Kidney (tissue), 14 donors: ENCODE results near the gene SERPINA7. TPM values are rescaled to one million over a fixed set of nuclear protein-coding genes. Genes with fewer than 3 reads are reported as not detected.
"Not testable (repeated sequence)": the region's sequence is repeated elsewhere in the genome, so short reads cannot be mapped to it uniquely, and the experiment has no call there.

Source experiments
- DNase-seq, 5 donors: peaks; one replicate each; pipeline ENCODE4 v3.0.0-alpha.2; 2013 to 2020
- FAIRE-seq: peaks from 2 replicates; lab custom pipeline; 2012; peaks lifted over from hg19 to GRCh38; lab: Jason Lieb, UNC
- H3K27ac ChIP-seq, 2 donors: one replicate each; pipeline ENCODE4 v1.7.0; 2013; ENCODE audit warnings: low read depth in 2 of 2, low read length in 2 of 2, inconsistent platforms in 1 of 2
- H3K27me3 ChIP-seq: one replicate; pipeline ENCODE4 v1.7.1; 2013; ENCODE audit warnings: low read length, inconsistent platforms; ENCODE audit not compliant: control insufficient read depth, insufficient read depth
- H3K36me3 ChIP-seq, 3 donors: one replicate each; pipeline versions ENCODE4 v1.7.0 to v1.7.1; 2013; ENCODE audit warnings: low read length in 3 of 3, control low read depth in 1 of 3, inconsistent platforms in 1 of 3; ENCODE audit not compliant: insufficient read depth in 3 of 3, control insufficient read depth in 2 of 3
- H3K4me1 ChIP-seq, 3 donors: one replicate each; pipeline versions ENCODE4 v1.7.0 to v1.7.1; 2013; ENCODE audit warnings: low read length in 3 of 3, inconsistent platforms in 1 of 3, low read depth in 1 of 3; ENCODE audit not compliant: control insufficient read depth in 2 of 3, insufficient read depth in 2 of 3
- H3K4me3 ChIP-seq, 3 donors: one replicate each; pipeline versions ENCODE4 v1.7.0 to v1.8.1; 2013; ENCODE audit warnings: low read length in 3 of 3, control low read depth in 1 of 3, inconsistent platforms in 1 of 3
- H3K9ac ChIP-seq, 3 donors: one replicate each; pipeline versions ENCODE4 v1.7.0 to v1.7.1; 2013; ENCODE audit warnings: low read length in 3 of 3, control low read depth in 1 of 3, inconsistent platforms in 1 of 3
- H3K9me3 ChIP-seq, 3 donors: one replicate each; pipeline versions ENCODE4 v1.7.0 to v1.7.1; 2013; ENCODE audit warnings: low read length in 3 of 3, control low read depth in 1 of 3, inconsistent platforms in 1 of 3; ENCODE audit not compliant: control insufficient read depth in 2 of 3, insufficient read depth in 1 of 3
- intact Hi-C: fragments of 100-400 bp; cut with DNase I; formaldehyde crosslinking; loops from one replicate; pipeline ENCODE4 v1.11.1; 2022
- polyA plus RNA-seq: library from polyadenylated mRNA; stranded (reverse); fragments of 350-450 nt; fragmentation: Illumina TruSeq; extraction: RNeasy Lipid Tissue Mini Kit (QIAGEN cat#74804); gene quantifications from one replicate; pipeline ENCODE4 v1.2.3, GENCODE V29; 2014; ENCODE audit warnings: low read depth, low replicate concordance; ENCODE audit not compliant: insufficient read depth
- total RNA-seq: library from RNA; stranded (reverse); fragmentation: NEBNext Ultra II Directional; extraction: Animal tissue kit (Norgen Biotek cat#: 25700); gene quantifications from one replicate; pipeline ENCODE4 v1.2.1, GENCODE V29; 2021
- TF ChIP-seq, protein P1 (sequence below): IDR thresholded peaks from 3 replicates; pipeline ENCODE4 v1.5.1; 2012; ENCODE audit warnings: mild to moderate bottlenecking, moderate library complexity, borderline replicate concordance; ENCODE audit not compliant: insufficient read depth; ENCODE audit errors: extremely low read depth
- donor health status: control.
- donor health status: control.
- donor health status: control.
- donor health status: control.
- donor health status: control.
- donor health status: DM: yes; HTN: yes; CAD: no.
- donor health status: Normal renal cell carcinoma (clear cell type).

Gene SERPINA7
- total and polyA plus RNA-seq, 2 donors from 2014 or later: 1.2 TPM; not detected in 1

DNA sequence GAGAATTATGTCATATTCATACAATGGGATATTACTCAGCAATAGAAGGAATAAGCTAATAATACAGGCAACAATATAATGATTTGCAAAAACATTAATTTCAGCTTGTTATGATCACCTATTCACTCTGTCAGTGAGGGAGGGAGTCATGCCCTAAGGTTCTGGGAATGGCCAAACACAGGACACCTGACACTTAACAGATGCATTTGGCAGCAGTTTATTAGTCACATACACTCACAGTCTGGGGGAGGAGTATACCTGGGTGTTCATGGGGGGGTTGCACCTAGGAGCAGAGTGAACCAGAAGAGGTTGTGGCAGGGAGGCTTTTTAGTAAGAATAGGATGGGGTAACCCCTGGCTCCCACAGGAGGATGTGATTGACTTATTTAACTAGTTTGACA lies 38.3 kb downstream of the SERPINA7 start:
- Histone ChIP-seq H3K27me3 (no peaks in the 10 kb centered on the region), H3K27ac (no peak overlapping the region)
- TF ChIP-seq, protein P1, sequence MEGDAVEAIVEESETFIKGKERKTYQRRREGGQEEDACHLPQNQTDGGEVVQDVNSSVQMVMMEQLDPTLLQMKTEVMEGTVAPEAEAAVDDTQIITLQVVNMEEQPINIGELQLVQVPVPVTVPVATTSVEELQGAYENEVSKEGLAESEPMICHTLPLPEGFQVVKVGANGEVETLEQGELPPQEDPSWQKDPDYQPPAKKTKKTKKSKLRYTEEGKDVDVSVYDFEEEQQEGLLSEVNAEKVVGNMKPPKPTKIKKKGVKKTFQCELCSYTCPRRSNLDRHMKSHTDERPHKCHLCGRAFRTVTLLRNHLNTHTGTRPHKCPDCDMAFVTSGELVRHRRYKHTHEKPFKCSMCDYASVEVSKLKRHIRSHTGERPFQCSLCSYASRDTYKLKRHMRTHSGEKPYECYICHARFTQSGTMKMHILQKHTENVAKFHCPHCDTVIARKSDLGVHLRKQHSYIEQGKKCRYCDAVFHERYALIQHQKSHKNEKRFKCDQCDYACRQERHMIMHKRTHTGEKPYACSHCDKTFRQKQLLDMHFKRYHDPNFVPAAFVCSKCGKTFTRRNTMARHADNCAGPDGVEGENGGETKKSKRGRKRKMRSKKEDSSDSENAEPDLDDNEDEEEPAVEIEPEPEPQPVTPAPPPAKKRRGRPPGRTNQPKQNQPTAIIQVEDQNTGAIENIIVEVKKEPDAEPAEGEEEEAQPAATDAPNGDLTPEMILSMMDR: no peak

DNA sequence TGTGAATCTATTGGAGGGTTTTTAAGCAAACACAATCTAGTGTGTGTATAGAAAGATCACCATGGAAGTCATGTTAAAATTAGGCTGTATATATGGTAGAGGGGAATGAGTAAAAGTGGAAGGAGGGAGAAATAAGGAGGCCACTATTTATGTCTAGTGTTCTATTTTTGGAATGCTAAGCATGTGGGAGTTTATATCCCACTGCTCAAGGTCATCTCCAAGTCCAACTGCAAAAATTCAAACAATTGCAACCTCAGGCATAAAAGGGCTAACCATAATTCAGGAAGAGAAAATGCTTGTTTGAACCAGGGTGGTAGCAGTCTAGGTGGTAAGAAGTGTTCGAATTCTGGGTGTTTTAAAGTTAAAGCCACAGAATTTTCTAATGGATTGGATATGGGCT lies 39.2 kb downstream of the SERPINA7 start:
- Histone ChIP-seq H3K9ac (no peak overlapping the region), H3K36me3 (no peaks in the 10 kb centered on the region), H3K27me3 (no peaks in the 10 kb centered on the region), H3K4me3 (no peak overlapping the region), H3K4me1 (no peaks in the 10 kb centered on the region), H3K27ac (no peak overlapping the region), H3K9me3 (no peaks in the 10 kb centered on the region)
- TF ChIP-seq, protein P1: no peak
- intact Hi-C loops: no loop called here
- DNase-seq (no peak), FAIRE-seq (no peak)

More for the DNA sequence above, 38.3 kb downstream of the SERPINA7 start:
- no peaks in the 10 kb centered on the region for H3K9me3 ChIP-seq
- no peak for FAIRE-seq
- H3K4me3 ChIP-seq: no peak overlapping the region
- no peaks in the 10 kb centered on the region for H3K36me3 ChIP-seq
- intact Hi-C loops: no loop called here
- DNase-seq: no peak
- H3K4me1 ChIP-seq: no peaks in the 10 kb centered on the region
- H3K9ac ChIP-seq: no peak overlapping the region

DNA sequence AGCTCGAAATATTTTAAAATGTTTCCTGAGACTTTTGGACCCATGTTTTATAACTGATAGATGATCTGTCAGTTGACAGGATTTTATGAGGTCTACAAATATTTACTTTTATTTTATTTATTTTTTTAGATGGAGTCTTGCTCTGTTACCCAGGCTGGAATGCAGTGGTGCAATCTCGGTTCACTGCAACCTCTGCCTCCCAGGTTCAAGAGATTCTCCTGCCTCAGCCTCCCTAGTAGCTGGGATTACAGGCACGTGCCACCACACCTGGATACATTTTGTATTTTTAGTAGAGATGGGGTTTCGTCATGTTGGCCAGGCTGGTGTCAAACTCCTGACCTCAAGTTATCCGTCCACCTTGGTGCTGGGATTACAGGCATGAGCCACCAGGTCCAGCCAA lies 50.0 kb downstream of the SERPINA7 start:
- H3K4me1 ChIP-seq, DNase-seq, H3K4me3 ChIP-seq, H3K27ac ChIP-seq, H3K9me3 ChIP-seq, H3K9ac ChIP-seq, H3K27me3 ChIP-seq, intact Hi-C loops, H3K36me3 ChIP-seq, FAIRE-seq: not testable (repeated sequence)

Other genes with a start within 250 kb of the SERPINA7 start
- 5.0 TPM for gene NRK, start 216.2 kb downstream of the SERPINA7 start, total RNA-seq
- 7.9 TPM for gene NRK, start 216.2 kb downstream of the SERPINA7 start, polyA plus RNA-seq
- gene PWWP3B, start 129.6 kb upstream of the SERPINA7 start, total RNA-seq: 1.4 TPM
- gene PWWP3B, start 129.6 kb upstream of the SERPINA7 start, polyA plus RNA-seq: 2.0 TPM